ENCODE measurements around the gene ADAMTS17.

The ADAMTS17 gene

GRCh38 chr15:100033140-100033857 lies 308.5 kb downstream of the ADAMTS17 start:
- no peaks in the 10 kb centered on the region for H3K36me3 ChIP-seq (ENCODE audit: insufficient read depth, insufficient read length, low read length)
- DNase-seq (ENCODE audit: low read depth, low spot score): no peak
- no peak overlapping the region for H3K4me3 ChIP-seq (ENCODE audit: insufficient read length, low read depth)
- no peaks in the 10 kb centered on the region for H3K4me1 ChIP-seq (ENCODE audit: insufficient read depth, insufficient read length)
- TF ChIP-seq YY1 (IDR thresholded peaks at IDR 0.05; ENCODE audit: insufficient read depth, insufficient read length): no peak
- TF ChIP-seq SUZ12 (IDR thresholded peaks at IDR 0.05; ENCODE audit: extremely low read depth, insufficient read depth, insufficient read length): no peak
- no peak for TF ChIP-seq ZNF274 (IDR thresholded peaks at IDR 0.05; ENCODE audit: low read depth, low read length)
- H3K9ac ChIP-seq (ENCODE audit: insufficient read length, low read depth): no peak overlapping the region
- H3K27me3 ChIP-seq (ENCODE audit: insufficient read depth, insufficient read length): no peaks in the 10 kb centered on the region
- H3K9me3 ChIP-seq (ENCODE audit: insufficient read depth, low read length): peaks cover 4% of the 10 kb centered on the region; the same call in 1 of the 2 replicates

GRCh38 chr15:100032358-100033085 lies 309.3 kb downstream of the ADAMTS17 start:
- no peak for DNase-seq (ENCODE audit: low read depth, low spot score)
- no peaks in the 10 kb centered on the region for H3K4me1 ChIP-seq (ENCODE audit: insufficient read depth, insufficient read length)
- H3K27me3 ChIP-seq (ENCODE audit: insufficient read depth, insufficient read length): no peaks in the 10 kb centered on the region
- TF ChIP-seq YY1 (IDR thresholded peaks at IDR 0.05; ENCODE audit: insufficient read depth, insufficient read length) (no peak), SUZ12 (IDR thresholded peaks at IDR 0.05; ENCODE audit: extremely low read depth, insufficient read depth, insufficient read length) (no peak), ZNF274 (IDR thresholded peaks at IDR 0.05; ENCODE audit: low read depth, low read length) (no peak)
- H3K9me3 ChIP-seq (ENCODE audit: insufficient read depth, low read length): peaks cover 11% of the 10 kb centered on the region
- H3K9ac ChIP-seq (ENCODE audit: insufficient read length, low read depth): no peak overlapping the region
- no peaks in the 10 kb centered on the region for H3K36me3 ChIP-seq (ENCODE audit: insufficient read depth, insufficient read length, low read length)
- H3K4me3 ChIP-seq (ENCODE audit: insufficient read length, low read depth): no peak overlapping the region

GRCh38 chr15:100031665-100032357 lies 310.0 kb downstream of the ADAMTS17 start:
- H3K4me1 ChIP-seq (ENCODE audit: insufficient read depth, insufficient read length): no peaks in the 10 kb centered on the region
- DNase-seq (ENCODE audit: low read depth, low spot score): no peak
- H3K27me3 ChIP-seq (ENCODE audit: insufficient read depth, insufficient read length): no peaks in the 10 kb centered on the region
- H3K4me3 ChIP-seq (ENCODE audit: insufficient read length, low read depth): no peak overlapping the region
- no peak for TF ChIP-seq YY1 (IDR thresholded peaks at IDR 0.05; ENCODE audit: insufficient read depth, insufficient read length)
- no peak for TF ChIP-seq SUZ12 (IDR thresholded peaks at IDR 0.05; ENCODE audit: extremely low read depth, insufficient read depth, insufficient read length)
- TF ChIP-seq ZNF274 (IDR thresholded peaks at IDR 0.05; ENCODE audit: low read depth, low read length): no peak
- H3K9ac ChIP-seq (ENCODE audit: insufficient read length, low read depth): no peak overlapping the region
- H3K9me3 ChIP-seq (ENCODE audit: insufficient read depth, low read length): peaks cover 18% of the 10 kb centered on the region
- no peaks in the 10 kb centered on the region for H3K36me3 ChIP-seq (ENCODE audit: insufficient read depth, insufficient read length, low read length)

GRCh38 chr15:100030586-100031229 lies 311.1 kb downstream of the ADAMTS17 start:
- no peaks in the 10 kb centered on the region for H3K4me1 ChIP-seq (ENCODE audit: insufficient read depth, insufficient read length)
- H3K27me3 ChIP-seq (ENCODE audit: insufficient read depth, insufficient read length): no peaks in the 10 kb centered on the region
- TF ChIP-seq ZNF274 (IDR thresholded peaks at IDR 0.05; ENCODE audit: low read depth, low read length) (no peak), SUZ12 (IDR thresholded peaks at IDR 0.05; ENCODE audit: extremely low read depth, insufficient read depth, insufficient read length) (no peak), YY1 (IDR thresholded peaks at IDR 0.05; ENCODE audit: insufficient read depth, insufficient read length) (no peak)
- peaks cover 20% of the 10 kb centered on the region for H3K9me3 ChIP-seq (ENCODE audit: insufficient read depth, low read length)
- H3K9ac ChIP-seq (ENCODE audit: insufficient read length, low read depth): no peak overlapping the region
- no peak overlapping the region for H3K4me3 ChIP-seq (ENCODE audit: insufficient read length, low read depth)
- DNase-seq (ENCODE audit: low read depth, low spot score): no peak
- H3K36me3 ChIP-seq (ENCODE audit: insufficient read depth, insufficient read length, low read length): no peaks in the 10 kb centered on the region

- no peaks in the 10 kb centered on the region for H3K4me1 ChIP-seq (ENCODE audit: insufficient read depth, insufficient read length)
- no peaks in the 10 kb centered on the region for H3K36me3 ChIP-seq (ENCODE audit: insufficient read depth, insufficient read length, low read length)
- H3K27me3 ChIP-seq (ENCODE audit: insufficient read depth, insufficient read length): no peaks in the 10 kb centered on the region
- no peak for TF ChIP-seq YY1 (IDR thresholded peaks at IDR 0.05; ENCODE audit: insufficient read depth, insufficient read length)
- TF ChIP-seq ZNF274 (IDR thresholded peaks at IDR 0.05; ENCODE audit: low read depth, low read length): no peak
- no peak for TF ChIP-seq SUZ12 (IDR thresholded peaks at IDR 0.05; ENCODE audit: extremely low read depth, insufficient read depth, insufficient read length)
- no peak overlapping the region for H3K4me3 ChIP-seq (ENCODE audit: insufficient read length, low read depth)
- H3K9me3 ChIP-seq (ENCODE audit: insufficient read depth, low read length): peaks cover 20% of the 10 kb centered on the region
- H3K9ac ChIP-seq (ENCODE audit: insufficient read length, low read depth): no peak overlapping the region
- DNase-seq (ENCODE audit: low read depth, low spot score): no peak
These were observed 311.8 kb downstream of the ADAMTS17 start for GRCh38 chr15:100029868-100030479.

GRCh38 chr15:100029045-100029444 lies 312.7 kb downstream of the ADAMTS17 start:
- Histone ChIP-seq H3K27me3 (ENCODE audit: insufficient read depth, insufficient read length) (no peaks in the 10 kb centered on the region), H3K9me3 (ENCODE audit: insufficient read depth, low read length) (peaks cover 20% of the 10 kb centered on the region), H3K4me3 (ENCODE audit: insufficient read length, low read depth) (no peak overlapping the region), H3K4me1 (ENCODE audit: insufficient read depth, insufficient read length) (no peaks in the 10 kb centered on the region), H3K36me3 (ENCODE audit: insufficient read depth, insufficient read length, low read length) (no peaks in the 10 kb centered on the region), H3K9ac (ENCODE audit: insufficient read length, low read depth) (no peak overlapping the region)
- DNase-seq (ENCODE audit: low read depth, low spot score): no peak
- TF ChIP-seq SUZ12 (IDR thresholded peaks at IDR 0.05; ENCODE audit: extremely low read depth, insufficient read depth, insufficient read length) (no peak), ZNF274 (IDR thresholded peaks at IDR 0.05; ENCODE audit: low read depth, low read length) (no peak), YY1 (IDR thresholded peaks at IDR 0.05; ENCODE audit: insufficient read depth, insufficient read length) (no peak)
